ENCODE results near the gene KDM4E.
A peak's percentile ranks its signal among the peaks of the same experiment; 100 is the strongest.

GRCh38 chr11:95067039-95067840 lies 42.2 kb downstream of the KDM4E start:
- TF ChIP-seq, protein P1, sequence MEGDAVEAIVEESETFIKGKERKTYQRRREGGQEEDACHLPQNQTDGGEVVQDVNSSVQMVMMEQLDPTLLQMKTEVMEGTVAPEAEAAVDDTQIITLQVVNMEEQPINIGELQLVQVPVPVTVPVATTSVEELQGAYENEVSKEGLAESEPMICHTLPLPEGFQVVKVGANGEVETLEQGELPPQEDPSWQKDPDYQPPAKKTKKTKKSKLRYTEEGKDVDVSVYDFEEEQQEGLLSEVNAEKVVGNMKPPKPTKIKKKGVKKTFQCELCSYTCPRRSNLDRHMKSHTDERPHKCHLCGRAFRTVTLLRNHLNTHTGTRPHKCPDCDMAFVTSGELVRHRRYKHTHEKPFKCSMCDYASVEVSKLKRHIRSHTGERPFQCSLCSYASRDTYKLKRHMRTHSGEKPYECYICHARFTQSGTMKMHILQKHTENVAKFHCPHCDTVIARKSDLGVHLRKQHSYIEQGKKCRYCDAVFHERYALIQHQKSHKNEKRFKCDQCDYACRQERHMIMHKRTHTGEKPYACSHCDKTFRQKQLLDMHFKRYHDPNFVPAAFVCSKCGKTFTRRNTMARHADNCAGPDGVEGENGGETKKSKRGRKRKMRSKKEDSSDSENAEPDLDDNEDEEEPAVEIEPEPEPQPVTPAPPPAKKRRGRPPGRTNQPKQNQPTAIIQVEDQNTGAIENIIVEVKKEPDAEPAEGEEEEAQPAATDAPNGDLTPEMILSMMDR (IDR thresholded peaks at IDR 0.05; ENCODE audit: borderline replicate concordance, extremely low read depth, low read length, poor library complexity, severe bottlenecking), result peak; percentile 65
- no peak for TF ChIP-seq EZH2 (IDR thresholded peaks at IDR 0.05; ENCODE audit: borderline replicate concordance, low read depth, low read length, severe bottlenecking)

Data from DND-41 (cell line).